Activated CD4-positive, alpha-beta T cell treated with anti-CD3 and anti-CD28 coated beads, Interleukin-2, Interleukin-6, amounts not matched to agents 100 ng/mL and 50 ng/mL, durations not matched to agents 16 hours and 8 hours (primary cell): Measurements from ENCODE around the gene MTOR.
A peak's percentile ranks its signal among the peaks of the same experiment; 100 is the strongest.
"Not testable (repeated sequence)": the region's sequence is repeated elsewhere in the genome, so short reads cannot be mapped to it uniquely, and the experiment has no call there.

Source experiments
- DNase-seq: peaks from one replicate; pipeline ENCODE4 v3.0.0-alpha.2; 2020

The MTOR gene

DNA sequence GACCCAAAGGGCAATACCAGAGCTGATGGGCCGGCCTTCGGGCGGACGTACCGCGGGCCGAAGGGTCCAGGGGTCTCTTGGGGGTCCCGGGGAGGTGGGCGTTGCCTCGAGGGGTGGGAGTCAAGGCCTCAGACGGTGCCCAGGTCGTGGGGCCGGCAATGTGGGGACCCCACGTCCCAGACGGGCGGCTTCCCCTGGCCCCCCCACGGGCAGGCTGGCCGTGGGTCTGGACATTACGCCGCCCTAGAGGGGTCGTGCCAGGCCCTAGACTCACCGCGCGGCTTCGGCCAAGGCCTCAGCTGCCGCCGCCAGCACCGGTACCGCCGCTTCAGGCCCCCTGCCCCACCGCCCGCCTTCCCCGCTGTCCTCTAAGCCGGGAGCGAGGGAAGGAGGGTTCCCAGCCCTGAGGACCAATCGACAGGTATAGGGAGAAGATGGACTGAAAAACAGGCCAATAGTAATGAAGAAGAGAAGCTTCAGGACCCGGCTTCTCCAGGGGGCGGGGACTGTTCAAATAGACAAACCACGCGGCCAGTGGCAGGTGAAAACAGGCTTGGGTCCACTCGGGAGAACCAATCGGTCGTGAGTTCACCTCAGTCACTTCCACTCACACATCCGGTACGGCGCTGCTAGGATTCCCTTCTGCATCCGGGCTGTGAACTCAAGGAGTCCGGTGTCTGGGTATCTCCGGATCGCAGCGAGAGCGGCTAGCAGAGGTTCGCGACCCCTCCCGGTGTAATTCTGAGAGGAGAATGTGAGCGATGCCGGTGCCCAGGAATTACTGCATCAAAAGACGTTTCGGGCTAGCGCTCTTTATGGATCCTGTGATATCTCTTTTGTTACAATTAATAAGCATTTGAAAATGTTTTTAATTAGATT lies at the start of gene MTOR:
TSS of gene MTOR (minus strand) at position 381 of the 879 bp plus-strand sequence. CDS start 3,142 bp downstream, outside the sequence.
- peak; percentile 100 for DNase-seq

DNA sequence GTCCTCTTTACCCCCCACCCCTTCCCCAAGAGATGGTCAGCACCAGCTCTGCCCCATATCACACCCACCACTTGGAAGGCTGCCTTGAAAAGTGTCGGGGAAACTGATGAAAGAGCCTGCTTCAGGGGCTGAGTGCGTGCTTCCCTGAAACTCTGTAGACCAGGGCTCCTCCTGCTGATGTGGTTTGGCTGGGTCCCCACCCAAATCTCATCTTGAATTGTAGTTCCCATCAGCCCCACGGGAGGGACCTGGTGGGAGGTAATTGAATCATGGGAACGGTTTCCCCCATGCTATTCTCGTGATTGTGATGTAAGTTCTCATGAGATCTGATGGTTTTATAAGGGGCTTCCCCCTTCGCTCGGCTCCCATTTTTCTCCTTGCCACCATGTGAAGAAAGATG lies 47.0 kb upstream of the MTOR start:
- no peak for DNase-seq

DNA sequence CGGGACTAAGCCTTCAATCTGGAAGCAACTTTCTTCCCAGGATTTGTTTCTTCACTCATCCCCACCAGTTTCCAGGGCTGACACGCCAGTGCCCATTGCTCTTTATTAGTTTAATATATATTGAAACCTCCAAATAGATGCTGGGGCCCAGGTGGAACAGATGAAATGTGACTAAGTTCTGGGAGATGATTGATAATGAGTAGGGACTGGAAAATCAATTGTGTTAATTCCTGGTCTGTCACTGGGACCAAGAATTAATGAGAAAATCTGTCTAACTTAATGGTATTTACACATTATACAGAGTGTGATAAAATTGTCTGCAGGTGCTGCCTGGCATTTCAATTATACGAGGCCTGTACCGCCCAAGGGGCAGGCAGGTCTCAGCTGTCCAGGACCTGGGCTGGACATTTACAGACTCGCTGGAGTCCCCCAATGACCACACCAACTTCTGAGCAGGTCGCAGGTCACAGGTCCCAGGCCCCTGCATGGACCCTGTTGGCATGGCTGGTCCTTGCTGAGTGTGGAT lies 46.4 kb upstream of the MTOR start:
- DNase-seq: no peak

DNA sequence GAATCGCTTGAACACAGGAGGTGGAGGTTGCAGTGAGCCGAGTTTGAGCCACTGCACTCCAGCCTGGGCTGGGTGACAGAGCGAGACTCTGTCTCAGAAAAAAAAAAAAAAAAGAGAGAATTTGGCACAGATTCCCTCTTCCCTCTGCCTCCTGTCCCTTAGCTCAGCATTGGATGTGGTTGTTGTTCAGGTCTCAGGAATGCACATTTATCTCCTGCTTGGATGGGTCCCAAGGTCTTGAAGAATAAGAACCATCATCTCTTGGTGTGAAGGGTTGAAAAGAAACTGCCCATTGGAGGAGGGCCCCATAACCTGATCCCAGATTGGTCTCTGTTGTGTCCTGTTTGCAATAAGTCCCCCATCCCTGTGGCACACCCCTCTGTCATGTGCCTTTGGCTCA lies 45.5 kb upstream of the MTOR start:
- no peak for DNase-seq

DNA sequence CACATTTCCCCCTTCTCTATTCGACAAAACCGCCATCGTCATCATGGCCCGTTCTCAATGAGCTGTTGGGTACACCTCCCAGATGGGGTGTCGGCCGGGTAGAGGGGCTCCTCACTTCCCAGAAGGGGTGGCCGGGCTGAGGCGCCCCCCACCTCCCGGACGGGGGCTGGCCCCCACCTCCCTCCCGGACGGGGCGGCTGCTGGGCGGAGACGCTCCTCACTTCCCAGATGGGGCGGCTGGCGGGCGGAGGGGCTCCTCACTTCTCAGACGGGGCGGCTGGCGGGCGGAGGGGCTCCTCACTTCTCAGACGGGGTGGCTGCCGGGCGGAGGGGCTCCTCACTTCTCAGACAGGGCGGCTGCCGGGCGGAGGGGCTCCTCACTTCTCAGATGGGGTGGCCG lies 43.2 kb upstream of the MTOR start:
- DNase-seq: not testable (repeated sequence)

DNA sequence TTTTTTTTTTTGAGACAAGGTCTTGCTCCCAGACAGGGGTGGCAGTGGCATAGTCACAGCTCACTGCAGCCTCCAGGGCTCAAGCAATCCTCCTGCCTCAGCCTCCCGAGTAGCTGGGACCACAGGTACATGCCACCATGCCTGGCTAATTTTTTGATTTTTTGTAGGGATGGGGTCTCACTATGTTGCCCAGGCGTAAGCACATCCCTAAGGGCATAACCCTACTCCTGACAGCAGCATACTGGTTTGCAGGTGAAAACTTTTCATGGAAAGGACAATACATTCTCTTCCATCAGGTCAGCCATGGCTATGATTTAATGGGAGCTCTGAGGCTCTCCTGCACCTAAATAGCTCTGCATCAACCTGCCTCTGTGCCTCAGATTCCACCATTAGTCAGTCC lies 40.0 kb upstream of the MTOR start:
- DNase-seq: no peak

DNA sequence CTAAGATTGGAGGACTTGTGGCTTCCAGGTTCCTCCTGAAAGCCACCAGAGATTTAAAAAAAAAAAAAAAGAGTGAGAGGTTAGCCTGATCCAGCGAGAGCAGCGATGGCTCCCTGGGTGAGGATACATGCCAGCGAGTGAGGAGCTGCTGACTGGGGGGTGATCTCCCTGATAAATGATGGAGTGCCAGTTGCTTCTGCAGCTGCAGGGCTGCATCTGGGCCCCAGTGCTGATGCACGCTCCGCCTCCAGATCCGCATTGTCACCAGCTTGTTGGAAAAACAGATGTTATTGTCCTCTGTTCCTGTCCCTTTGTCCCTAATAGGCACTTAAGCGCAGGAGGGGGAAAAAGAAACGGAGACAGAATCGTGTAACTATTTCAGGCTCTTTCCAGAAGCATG lies 39.2 kb upstream of the MTOR start:
- no peak for DNase-seq

DNA sequence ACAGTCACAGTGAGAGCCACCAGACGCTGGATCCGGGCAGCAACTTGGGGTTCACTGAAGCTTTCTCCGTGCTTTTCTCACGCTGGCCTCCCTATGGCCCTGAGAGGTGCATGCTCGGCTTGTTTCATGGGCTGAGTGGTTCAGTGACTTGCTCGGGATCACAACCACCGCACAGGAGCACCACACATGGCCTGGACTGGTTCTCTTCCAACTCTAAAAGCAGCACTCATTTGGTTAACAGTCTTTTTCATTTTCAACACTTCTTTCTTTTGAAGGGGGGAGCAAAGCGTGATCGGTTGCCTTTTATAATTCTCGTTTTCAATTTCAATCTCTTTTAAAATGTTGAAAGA lies 36.8 kb upstream of the MTOR start:
- DNase-seq: no peak

DNA sequence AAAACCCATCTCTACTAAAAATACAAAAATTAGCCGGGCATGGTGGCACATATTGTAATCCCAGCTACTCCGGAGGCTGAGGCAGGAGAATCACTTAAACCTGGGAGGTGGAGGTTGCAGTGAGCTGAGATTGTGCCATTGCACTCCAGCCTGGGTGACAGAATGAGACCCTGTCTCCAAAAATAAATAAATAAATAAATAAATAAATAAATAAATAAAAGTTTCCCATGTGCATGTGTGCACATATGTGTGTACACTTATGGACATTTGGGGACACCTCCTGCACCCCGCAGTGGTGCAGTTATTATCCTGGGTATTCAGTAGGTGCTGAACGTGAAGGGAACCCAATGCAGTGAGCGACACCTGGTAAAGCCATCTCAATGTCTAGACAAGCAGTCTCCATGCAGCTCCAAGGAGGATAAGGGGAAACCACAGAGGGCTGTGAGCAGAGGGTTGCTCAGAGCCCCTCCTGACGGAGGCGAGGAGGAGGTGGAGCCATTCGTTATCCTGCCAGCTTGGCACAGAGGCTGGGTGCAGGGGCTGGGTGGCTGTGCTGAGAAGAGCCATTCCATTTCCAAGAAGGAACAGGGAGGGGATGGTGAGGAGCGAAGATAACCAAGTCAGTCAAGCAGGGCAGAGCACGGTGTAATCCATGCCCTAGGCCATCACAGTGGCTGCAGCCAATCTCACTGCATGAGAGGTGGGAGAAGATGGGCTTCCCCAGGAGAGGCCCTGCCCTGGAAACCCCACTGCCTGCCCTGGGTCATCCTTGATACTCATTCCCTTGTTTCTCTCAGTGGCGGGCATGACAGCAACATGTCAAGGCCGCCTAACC lies 36.3 kb upstream of the MTOR start:
- DNase-seq: no peak

DNA sequence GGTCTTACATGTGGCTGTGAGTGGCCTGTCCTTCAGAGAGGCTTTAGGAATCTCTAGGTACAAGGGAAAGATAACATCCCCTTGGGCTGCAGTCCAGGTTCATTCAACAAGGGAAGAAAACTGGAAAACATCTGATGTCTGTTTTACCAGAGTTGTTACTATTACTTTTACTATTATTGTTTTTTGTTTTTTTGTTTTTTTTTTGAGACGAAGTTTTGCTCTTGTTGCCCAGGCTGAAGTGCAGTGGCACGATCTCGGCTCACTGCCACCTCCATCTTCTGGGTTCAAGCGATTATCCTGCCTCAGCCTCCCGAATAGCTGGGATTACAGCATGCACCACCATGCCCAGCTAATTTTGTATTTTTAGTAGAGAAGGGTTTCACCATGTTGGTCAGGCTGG lies 35.4 kb upstream of the MTOR start:
- not testable (repeated sequence) for DNase-seq

DNA sequence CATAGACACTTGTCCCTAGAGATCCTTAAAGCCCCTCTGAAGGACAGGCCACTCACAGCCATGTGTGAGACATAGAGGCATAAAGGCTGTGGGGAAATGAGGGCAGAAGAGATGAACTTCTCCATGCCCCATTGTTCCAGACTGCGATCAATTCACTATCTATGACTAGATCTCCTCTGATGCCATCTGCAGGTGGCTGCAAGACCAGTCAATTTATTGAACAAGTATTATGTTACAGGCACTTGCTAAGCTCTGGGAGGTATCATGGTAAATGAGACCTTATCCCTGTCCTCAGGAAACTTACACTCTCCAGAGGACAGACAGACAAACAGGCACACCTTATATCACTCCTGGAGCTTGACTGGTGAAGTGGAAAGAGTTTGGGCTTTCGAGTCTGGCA lies 33.6 kb upstream of the MTOR start:
- DNase-seq: no peak

DNA sequence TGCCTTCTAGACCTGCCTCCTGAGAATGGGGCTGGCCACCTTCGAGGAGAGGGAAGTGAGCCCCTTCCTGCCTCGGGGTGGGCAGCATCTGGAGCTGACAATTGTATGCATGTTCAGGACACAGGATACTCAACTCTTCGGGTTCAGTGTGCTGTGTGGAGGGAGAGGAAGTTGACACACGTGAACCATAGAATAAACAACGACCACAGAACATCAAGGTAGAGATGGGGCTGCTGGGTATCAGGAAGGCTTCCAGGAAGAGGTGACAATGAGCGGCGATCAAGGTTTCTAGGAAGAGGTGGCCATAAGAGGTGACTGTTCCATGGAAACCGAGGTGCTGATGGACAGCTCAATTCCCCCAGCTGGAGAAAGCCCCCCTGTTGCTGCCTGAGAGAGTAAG lies 32.6 kb upstream of the MTOR start:
- DNase-seq: no peak

DNA sequence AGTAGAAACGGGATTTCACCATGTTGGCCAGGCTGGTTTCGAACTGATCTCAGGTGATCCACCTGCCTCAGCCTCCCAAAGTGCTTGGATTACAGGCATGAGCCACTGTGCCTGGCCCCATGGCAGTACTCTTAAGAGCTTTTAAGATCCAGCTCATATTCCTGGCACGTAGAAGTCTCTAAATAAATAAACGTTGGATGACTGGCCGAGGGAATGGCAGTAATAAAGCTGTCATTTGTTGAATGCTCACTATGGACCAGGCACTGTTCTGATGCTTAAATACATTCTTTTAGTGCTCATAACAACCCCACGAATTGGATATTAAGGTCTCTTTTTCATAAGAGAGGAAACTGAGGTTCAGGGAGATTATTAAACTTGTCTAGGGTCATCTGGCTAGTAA lies 31.5 kb upstream of the MTOR start:
- DNase-seq: no peak

DNA sequence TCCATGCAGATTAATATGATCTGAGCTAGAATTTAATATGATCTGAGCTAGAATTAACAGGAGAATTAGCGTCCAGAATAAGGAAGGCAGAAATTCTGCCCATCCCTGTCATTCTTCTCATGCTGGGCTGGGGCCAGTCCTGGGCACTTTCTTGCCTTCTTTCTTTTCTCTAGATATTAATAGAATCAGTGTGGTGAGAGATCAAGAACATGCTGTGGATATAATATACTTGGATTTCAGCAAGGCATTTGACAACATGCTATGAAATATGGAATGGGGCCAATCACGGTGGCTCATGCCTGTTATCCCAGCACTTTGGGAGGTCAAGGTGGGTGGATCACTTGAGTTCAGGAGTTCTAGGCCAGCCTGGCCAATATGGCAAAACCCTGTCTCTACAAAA lies 28.7 kb upstream of the MTOR start:
- DNase-seq: no peak

DNA sequence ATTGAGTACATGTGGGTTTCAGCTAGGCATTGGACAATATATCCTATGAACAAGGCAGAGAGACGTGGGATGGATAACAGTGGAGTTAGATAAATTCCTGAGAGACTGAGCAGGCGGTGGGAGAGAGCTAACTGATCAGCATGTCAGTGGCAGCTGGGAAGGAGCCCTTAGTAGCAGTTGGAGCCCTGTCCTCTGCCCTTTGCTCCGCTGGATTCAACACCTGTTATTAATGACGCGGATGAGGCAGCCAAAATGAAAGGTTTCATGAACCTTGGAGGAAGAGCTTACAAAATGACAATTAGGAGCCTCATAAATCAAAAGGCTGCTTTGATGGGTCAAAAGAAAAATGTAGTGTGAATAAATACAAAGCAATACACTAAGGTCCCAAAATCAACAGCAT lies 26.7 kb upstream of the MTOR start:
- no peak for DNase-seq

DNA sequence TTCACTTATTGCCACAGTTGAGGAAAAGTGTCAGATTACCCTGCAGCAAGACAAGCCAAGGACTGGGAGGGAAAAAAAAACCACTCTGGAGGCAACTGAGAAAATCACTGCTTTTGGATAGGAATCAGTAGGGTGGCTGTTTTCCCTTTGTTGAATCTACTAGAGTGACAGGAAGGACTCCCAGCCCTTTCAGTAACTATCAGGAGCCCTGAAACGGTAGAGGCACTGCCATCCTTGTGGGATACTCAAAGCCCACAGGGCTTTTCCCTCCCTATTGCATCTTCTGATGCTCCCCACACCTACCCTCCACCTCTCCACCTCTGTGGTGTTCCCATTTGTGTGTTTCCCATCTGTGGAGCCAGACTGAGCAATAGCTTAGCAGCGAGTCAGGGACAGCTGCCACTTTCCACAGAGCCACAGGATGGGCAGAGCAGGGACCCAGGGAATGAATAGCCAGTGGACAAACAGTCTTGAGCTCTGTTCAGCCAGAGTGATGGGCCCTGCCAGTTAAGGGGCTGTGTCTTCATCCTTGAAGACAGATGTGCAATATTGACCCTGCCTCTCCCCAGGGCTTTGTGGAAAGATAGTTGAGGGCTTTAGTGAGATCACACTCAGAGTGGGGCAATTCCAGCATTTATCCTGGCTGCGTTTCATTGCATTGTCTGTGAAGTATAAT lies 24.5 kb upstream of the MTOR start:
- no peak for DNase-seq

DNA sequence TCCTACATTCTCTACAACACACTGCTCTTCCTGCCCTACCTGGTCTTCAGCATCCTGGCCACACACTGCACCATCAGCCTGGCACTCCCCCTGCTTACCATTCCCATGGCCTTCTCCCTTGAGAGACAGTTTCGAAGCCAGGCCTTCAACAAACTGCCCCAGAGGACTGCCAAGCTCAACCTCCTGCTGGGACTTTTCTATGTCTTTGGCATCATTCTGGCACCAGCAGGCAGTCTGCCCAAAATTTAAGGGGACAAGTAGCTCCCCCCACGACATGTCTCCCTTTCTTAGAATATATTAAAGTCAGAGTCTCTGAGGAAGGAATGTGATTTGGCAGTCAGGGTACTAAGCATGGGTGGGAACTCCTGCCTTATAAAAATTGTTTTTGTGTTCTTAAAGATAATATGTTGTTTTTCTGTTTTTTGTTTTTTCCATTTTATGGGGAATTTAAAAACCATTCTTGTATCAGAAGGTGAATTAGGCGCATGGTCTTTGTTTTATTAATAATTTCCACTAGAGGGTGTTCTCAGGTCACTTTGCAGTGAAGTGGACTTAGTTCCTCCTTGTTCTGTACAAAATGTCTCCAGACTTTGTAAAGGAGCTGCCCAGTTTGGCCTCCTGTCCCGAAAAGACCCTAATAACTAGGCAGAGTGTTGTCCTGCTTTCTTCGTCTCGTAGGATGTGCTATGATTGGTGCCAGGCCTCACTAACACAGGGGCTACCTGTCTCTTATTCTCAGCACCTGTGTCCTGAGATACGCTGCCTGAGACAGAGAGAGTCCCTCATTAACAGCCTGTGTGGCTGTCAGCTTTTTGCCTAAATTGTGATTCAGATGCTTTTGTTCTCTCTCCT lies 23.8 kb upstream of the MTOR start:
- DNase-seq: no peak

DNA sequence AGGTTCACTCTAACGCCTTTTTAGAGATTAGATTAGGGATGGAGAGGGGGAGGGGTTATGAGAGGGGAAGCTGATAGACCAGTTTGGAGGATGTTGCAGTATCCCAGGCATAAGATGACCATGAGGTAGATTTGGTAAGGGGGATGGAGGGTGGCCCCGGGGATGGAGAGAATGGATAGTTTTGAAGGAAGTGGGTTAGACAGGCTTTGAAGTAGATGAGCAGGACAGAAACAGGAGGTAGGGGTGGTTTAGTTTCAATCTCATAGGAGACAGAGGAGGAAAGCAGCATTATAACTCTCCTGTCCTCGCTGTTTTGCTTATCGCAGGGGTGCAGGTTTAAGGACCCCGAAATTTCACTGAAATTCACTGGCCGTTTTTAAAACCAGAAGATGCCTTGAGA lies 22.4 kb upstream of the MTOR start:
- no peak for DNase-seq

DNA sequence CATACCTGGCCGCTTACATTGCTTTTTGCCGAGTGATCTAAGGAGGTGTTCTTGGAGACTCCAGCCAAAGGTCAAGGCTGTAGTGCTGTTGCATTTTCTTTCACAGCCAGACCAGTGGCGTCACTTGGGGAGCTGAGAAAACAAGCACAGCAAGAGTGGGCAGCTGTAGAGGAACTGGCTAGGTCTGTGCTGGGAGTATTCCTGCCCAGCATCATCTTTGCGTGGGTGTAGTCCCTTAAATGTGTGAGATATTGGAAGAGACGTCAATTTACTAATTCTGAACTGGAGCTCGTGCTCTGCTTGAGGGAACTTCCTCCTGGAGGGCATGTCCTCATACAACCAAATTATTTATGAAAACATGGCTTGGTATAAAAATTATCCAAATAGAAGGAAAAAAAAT lies 20.8 kb upstream of the MTOR start:
- DNase-seq: no peak

DNA sequence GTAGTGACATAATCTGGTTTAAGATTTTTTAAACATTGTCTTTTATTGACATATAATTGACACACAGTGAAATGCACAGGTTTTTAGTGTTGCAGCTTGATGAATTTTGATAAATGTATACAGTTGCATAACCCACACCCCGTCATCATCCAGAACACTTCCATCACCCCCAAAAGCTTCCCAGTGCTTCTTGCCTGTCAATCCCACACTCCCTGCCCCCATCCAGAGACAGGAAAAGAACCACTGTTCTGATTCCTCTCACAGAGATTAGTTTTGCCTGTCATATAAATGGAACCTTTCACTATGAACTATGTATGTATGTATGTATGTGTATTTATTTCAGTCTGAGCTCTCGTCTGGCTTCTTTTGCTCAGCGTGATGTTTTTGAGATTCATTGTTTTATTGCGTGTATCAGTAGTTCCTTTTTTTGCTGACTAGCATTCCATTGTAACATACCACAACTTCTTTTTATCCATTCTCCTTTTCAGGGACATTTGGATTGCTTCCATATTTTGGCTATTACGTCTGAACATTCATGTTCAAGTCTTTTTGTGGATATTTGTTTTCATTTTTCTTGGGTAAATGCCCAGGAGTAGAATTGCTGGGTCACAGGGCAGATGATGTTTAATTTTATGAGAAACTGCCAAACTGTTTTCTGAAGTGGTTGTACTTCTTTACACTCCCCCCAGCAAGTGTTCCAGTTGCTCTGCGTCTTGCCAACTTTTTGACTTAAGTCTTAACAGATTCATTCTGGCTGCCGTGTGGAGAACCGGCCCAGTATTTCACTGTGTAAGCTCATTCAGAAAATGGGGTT lies 19.4 kb upstream of the MTOR start:
- DNase-seq: no peak

DNA sequence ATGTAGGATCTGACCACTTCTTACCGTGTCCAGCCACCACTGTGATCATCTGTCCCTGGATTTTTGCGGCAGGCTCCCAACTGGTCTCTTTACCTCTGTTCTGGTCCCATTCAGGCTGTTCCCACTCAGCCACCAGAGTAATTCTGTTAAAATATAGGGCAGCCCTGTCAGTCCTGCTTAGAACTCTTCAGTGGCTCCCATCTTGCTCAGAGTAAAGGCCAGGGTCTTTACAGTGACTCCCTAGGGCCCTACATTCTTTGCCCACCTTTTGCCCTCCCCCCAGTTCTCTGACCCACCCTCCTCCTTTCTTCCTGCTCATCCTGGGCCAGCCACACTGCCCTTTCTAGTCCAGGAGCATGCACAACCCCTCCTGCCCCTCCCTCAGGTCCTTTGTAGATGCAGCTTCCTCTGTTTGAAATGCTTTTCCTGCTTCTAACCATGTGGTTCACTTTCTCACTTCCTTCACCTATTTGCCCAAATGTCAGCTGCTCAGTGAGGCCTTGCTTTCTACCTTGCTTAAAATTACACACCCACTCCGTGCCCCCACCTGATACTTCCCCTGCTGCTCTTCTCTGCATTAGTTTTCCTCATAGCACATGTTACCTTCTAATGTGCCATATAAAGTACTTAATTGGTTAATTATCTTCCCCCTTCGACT lies 18.5 kb upstream of the MTOR start:
- peak; percentile 24 for DNase-seq
